GM06990 (cell line): ENCODE data around the gene CMSS1.

Source experiments
- DNase-seq: peaks from one replicate; pipeline ENCODE4 v3.0.0-alpha.2; 2011; ENCODE audit not compliant: insufficient read length; ENCODE audit errors: extremely low read depth
- H3K27me3 ChIP-seq: replicated peaks from 2 replicates; pipeline ENCODE4 v1.6.0; 2011; ENCODE audit warnings: low read length; ENCODE audit not compliant: control insufficient read depth, insufficient read depth
- H3K36me3 ChIP-seq: 2 replicates; pipeline ENCODE4 v1.5.1; 2011; ENCODE audit warnings: low read length; ENCODE audit not compliant: control insufficient read depth, insufficient read depth
- H3K4me3 ChIP-seq: replicated peaks from 2 replicates; pipeline ENCODE4 v1.5.1; 2011; ENCODE audit warnings: low read depth, mild to moderate bottlenecking, control low read depth, low read length
- CTCF ChIP-seq: IDR thresholded peaks from 2 replicates; pipeline ENCODE4 v1.5.1; 2011; ENCODE audit warnings: low read length, control low read depth, mild to moderate bottlenecking, inconsistent platforms; ENCODE audit not compliant: insufficient read depth, poor library complexity, severe bottlenecking

CMSS1 gene

GRCh38 chr3:100024520-100025303 is 207.1 kb downstream of the CMSS1 start:
- Histone ChIP-seq H3K36me3 (no peaks in the 10 kb centered on the region; the same call in 1 of the 2 replicates), H3K27me3 (no peaks in the 10 kb centered on the region), H3K4me3 (no peak overlapping the region)
- no peak for TF ChIP-seq CTCF
- DNase-seq, result no peak

- DNase-seq, result no peak
- no peaks in the 10 kb centered on the region for H3K27me3 ChIP-seq
- no peaks in the 10 kb centered on the region; the same call in 1 of the 2 replicates for H3K36me3 ChIP-seq
- no peak for TF ChIP-seq CTCF
- no peak overlapping the region for H3K4me3 ChIP-seq
These were observed 209.7 kb downstream of the CMSS1 start for GRCh38 chr3:100027321-100027720.

- no peaks in the 10 kb centered on the region; the same call in 1 of the 2 replicates for H3K36me3 ChIP-seq
- H3K4me3 ChIP-seq, result no peak overlapping the region
- no peak for DNase-seq
- no peaks in the 10 kb centered on the region for H3K27me3 ChIP-seq
- TF ChIP-seq CTCF, result no peak
These were observed 211.4 kb downstream of the CMSS1 start for GRCh38 chr3:100029052-100029451.

- peak; percentile 32 for DNase-seq
- H3K36me3 ChIP-seq, result no peaks in the 10 kb centered on the region; the same call in 1 of the 2 replicates
- no peak overlapping the region for H3K4me3 ChIP-seq
- TF ChIP-seq CTCF, result no peak
- no peaks in the 10 kb centered on the region for H3K27me3 ChIP-seq
These were observed 212.0 kb downstream of the CMSS1 start for GRCh38 chr3:100029689-100030088.

- peak; percentile 32 for DNase-seq
- no peak for TF ChIP-seq CTCF
- H3K4me3 ChIP-seq, result no peak overlapping the region
- H3K27me3 ChIP-seq, result no peaks in the 10 kb centered on the region
- no peaks in the 10 kb centered on the region; the same call in 1 of the 2 replicates for H3K36me3 ChIP-seq
These were observed 212.7 kb downstream of the CMSS1 start for GRCh38 chr3:100030346-100030745.
